Endothelial cell of umbilical vein (primary cell): ENCODE results near the gene MAGEA11. TPM values are rescaled to one million over a fixed set of nuclear protein-coding genes. Genes with fewer than 3 reads are reported as not detected.
A peak's percentile ranks its signal among the peaks of the same experiment; 100 is the strongest.
"Not testable (repeated sequence)": the region's sequence is repeated elsewhere in the genome, so short reads cannot be mapped to it uniquely, and the experiment has no call there.

Experiments
- Bru-seq: library from RNA; stranded (reverse); fragments of 400-500 nt; gene quantifications from one replicate; lab custom pipeline; 2021; lab: Mats Ljungman, UMichigan
- BruChase-seq, 2 experiments: library from RNA; stranded (reverse); fragments of 400-500 nt; gene quantifications; one replicate each; lab custom pipeline; 2021; lab: Mats Ljungman, UMichigan
- BruUV-seq: library from RNA; stranded (reverse); fragments of 400-500 nt; replicated peaks from 2 replicates; lab custom pipeline; 2021; lab: Mats Ljungman, UMichigan
- CTCF ChIA-PET: fragments of 300-600, 350-600 bp; sonication (Branson Sonifier 250); formaldehyde crosslinking; loops from one replicate; lab custom pipeline; 2021; ENCODE audit warnings: antibody characterized with exemption, inconsistent platforms; lab: Charles Lee
- POLR2A ChIA-PET: fragments of 300-600, 350-600 bp; sonication (Branson Sonifier 250); formaldehyde crosslinking; loops from one replicate; lab custom pipeline; 2021; ENCODE audit warnings: antibody characterized with exemption, inconsistent platforms; lab: Charles Lee
- DNase-seq: peaks from one replicate; pipeline ENCODE4 v3.0.0-alpha.2; 2011; ENCODE audit warnings: low read depth, low spot score
- FAIRE-seq: peaks from 2 replicates; lab custom pipeline; 2011; peaks lifted over from hg19 to GRCh38; lab: Jason Lieb, UNC
- H2AFZ ChIP-seq: 2 replicates; pipeline ENCODE4 v1.6.0; 2012; ENCODE audit warnings: low read depth, low read length, control low read depth, inconsistent platforms
- H3K27ac ChIP-seq: 2 replicates; pipeline ENCODE4 v1.5.1; 2011; ENCODE audit warnings: low read depth, mild to moderate bottlenecking, control low read depth, low read length, moderate library complexity; ENCODE audit not compliant: insufficient read depth
- H3K27me3 ChIP-seq, 2 experiments: 2 replicates each; pipeline versions ENCODE4 v1.6.0 to v1.6.1; 2011; ENCODE audit warnings: low read length in 2 of 2, mixed read lengths in 1 of 2; ENCODE audit not compliant: control insufficient read depth in 2 of 2, insufficient read depth in 2 of 2
- H3K36me3 ChIP-seq, 2 experiments: 2 replicates in 1 of 2; 3 replicates in 1 of 2; pipeline ENCODE4 v1.5.1; 2011; ENCODE audit warnings: low read length in 2 of 2, mild to moderate bottlenecking in 1 of 2, moderate library complexity in 1 of 2; ENCODE audit not compliant: control insufficient read depth in 2 of 2, insufficient read depth in 2 of 2; ENCODE audit errors: extremely low read depth in 1 of 2
- H3K4me1 ChIP-seq: 3 replicates; pipeline ENCODE4 v1.5.1; 2011; ENCODE audit warnings: mild to moderate bottlenecking, low read length; ENCODE audit not compliant: control insufficient read depth, insufficient read depth; ENCODE audit errors: extremely low read depth
- H3K4me2 ChIP-seq: 2 replicates; pipeline ENCODE4 v1.6.1; 2011; ENCODE audit warnings: low read length, control low read depth, mixed read lengths; ENCODE audit not compliant: insufficient read depth
- H3K4me3 ChIP-seq, 3 experiments: fragments of 200-600 bp in 1 of 3; sonication (generic), shearing (Covaris generic) in 1 of 3; replicated peaks in 1 of 3; 2 replicates each; pipeline ENCODE4 v1.5.1; 2011 to 2016; ENCODE audit warnings: control low read depth in 3 of 3, low read length in 3 of 3, mild to moderate bottlenecking in 2 of 3, inconsistent platforms in 1 of 3, low read depth in 1 of 3, moderate library complexity in 1 of 3; ENCODE audit not compliant: insufficient read depth in 1 of 3
- H3K79me2 ChIP-seq: 2 replicates; pipeline ENCODE4 v1.6.0; 2012; ENCODE audit warnings: low read length, inconsistent platforms; ENCODE audit not compliant: control insufficient read depth, insufficient read depth
- H3K9ac ChIP-seq: replicated peaks from 2 replicates; pipeline ENCODE3; 2011; ENCODE audit warnings: low read length, control low read depth; ENCODE audit not compliant: insufficient read depth; ENCODE audit errors: extremely low read depth
- H3K9me1 ChIP-seq: replicated peaks from 3 replicates; pipeline ENCODE4 v1.6.0; 2011; ENCODE audit warnings: mild to moderate bottlenecking, low read length; ENCODE audit not compliant: control insufficient read depth, insufficient read depth; ENCODE audit errors: extremely low read depth
- H3K9me3 ChIP-seq: replicated peaks from 2 replicates; pipeline ENCODE4 v1.5.1; 2012; ENCODE audit warnings: low read length, inconsistent platforms; ENCODE audit not compliant: control insufficient read depth, insufficient read depth
- H4K20me1 ChIP-seq: replicated peaks from 2 replicates; pipeline ENCODE3; 2011; ENCODE audit warnings: mild to moderate bottlenecking, low read length; ENCODE audit not compliant: control insufficient read depth, insufficient read depth; ENCODE audit errors: extremely low read depth
- EZH2 ChIP-seq: IDR thresholded peaks from 2 replicates; pipeline ENCODE4 v1.6.1; 2012; ENCODE audit warnings: borderline replicate concordance, low read depth, mild to moderate bottlenecking, moderate library complexity, low read length, inconsistent platforms; ENCODE audit not compliant: severe bottlenecking
- FOS ChIP-seq: IDR thresholded peaks from 2 replicates; pipeline ENCODE4 v1.6.1; 2011; ENCODE audit warnings: mild to moderate bottlenecking, low read length, moderate library complexity, borderline replicate concordance; ENCODE audit not compliant: insufficient read depth
- GATA2 ChIP-seq: IDR thresholded peaks from 2 replicates; pipeline ENCODE4 v1.7.0; 2011; ENCODE audit warnings: low read depth, mild to moderate bottlenecking, moderate library complexity, mixed read lengths, low read length; ENCODE audit not compliant: insufficient read length, insufficient read depth
- JUN ChIP-seq: IDR thresholded peaks from 2 replicates; pipeline ENCODE4 v1.6.1; 2011; ENCODE audit warnings: borderline replicate concordance, low read depth; ENCODE audit not compliant: insufficient read length, insufficient read depth
- MYC ChIP-seq: IDR thresholded peaks from one replicate; pipeline ENCODE4 v1.6.1; 2011; ENCODE audit warnings: mild to moderate bottlenecking, low read depth, low read length
- POLR2A ChIP-seq: IDR thresholded peaks from 2 replicates; pipeline ENCODE4 v1.6.1; 2012; ENCODE audit warnings: low read depth, mild to moderate bottlenecking, control low read depth, low read length
- POLR2AphosphoS5 ChIP-seq: IDR thresholded peaks from 2 replicates; pipeline ENCODE4 v1.6.1; 2012; ENCODE audit warnings: low read depth, mild to moderate bottlenecking, control low read depth, low read length, moderate library complexity; ENCODE audit not compliant: insufficient read depth
- dilution Hi-C: fragments of 300-500 bp; cut with MboI; formaldehyde crosslinking; loops from one replicate; pipeline ENCODE4 v1.15.0; 2019; ENCODE audit warnings: low sequenced_read_pairs; ENCODE audit not compliant: extremely low pct_ligation_motif_present
- intact Hi-C: fragments of 100-400 bp; cut with micrococcal nuclease; formaldehyde crosslinking; loops from one replicate; pipeline ENCODE4 v1.10.0; 2022
- long read RNA-seq: library from polyadenylated mRNA; stranded (forward); transcript quantifications from one replicate; pipeline ENCODE4 v2.0.0, GENCODE V29; 2021
- polyA minus RNA-seq, 3 experiments: library from RNA; depleted of rRNA, polyadenylated mRNA; stranded (reverse); fragments of >200 nt; gene quantifications; 1 replicate in 1 of 3; 2 replicates in 2 of 3; pipeline ENCODE4 v1.2.3, GENCODE V29; 2011
- polyA plus RNA-seq, 4 experiments: library from polyadenylated mRNA; depleted of rRNA in 3 of 4; stranded (reverse) in 3 of 4; unstranded in 1 of 4; fragments of >200 nt; gene quantifications; 2 replicates each; pipeline versions ENCODE4 v1.2.1 to v1.2.3, GENCODE V29; 2011 to 2012; ENCODE audit warnings: missing spikeins in 1 of 4
- total RNA-seq: library from RNA; stranded (reverse); gene quantifications from 2 replicates; pipeline ENCODE4 v1.2.3, GENCODE V29; 2021
- TF ChIP-seq, protein P1 (sequence below): IDR thresholded peaks from 2 replicates; pipeline ENCODE4 v1.6.1; 2011; ENCODE audit not compliant: insufficient read depth, insufficient read length
- TF ChIP-seq, protein P2 (sequence below), 2 donors: IDR thresholded peaks; 1 replicate in 1 of 2; 2 replicates in 1 of 2; pipeline ENCODE4 v1.5.1; 2011; ENCODE audit warnings: low read length in 2 of 2, mild to moderate bottlenecking in 2 of 2, moderate library complexity in 2 of 2, control low read depth in 1 of 2, inconsistent platforms in 1 of 2, low read depth in 1 of 2; ENCODE audit not compliant: insufficient read depth in 1 of 2; ENCODE audit errors: extremely low read depth in 1 of 2

The MAGEA11 gene, protein sequence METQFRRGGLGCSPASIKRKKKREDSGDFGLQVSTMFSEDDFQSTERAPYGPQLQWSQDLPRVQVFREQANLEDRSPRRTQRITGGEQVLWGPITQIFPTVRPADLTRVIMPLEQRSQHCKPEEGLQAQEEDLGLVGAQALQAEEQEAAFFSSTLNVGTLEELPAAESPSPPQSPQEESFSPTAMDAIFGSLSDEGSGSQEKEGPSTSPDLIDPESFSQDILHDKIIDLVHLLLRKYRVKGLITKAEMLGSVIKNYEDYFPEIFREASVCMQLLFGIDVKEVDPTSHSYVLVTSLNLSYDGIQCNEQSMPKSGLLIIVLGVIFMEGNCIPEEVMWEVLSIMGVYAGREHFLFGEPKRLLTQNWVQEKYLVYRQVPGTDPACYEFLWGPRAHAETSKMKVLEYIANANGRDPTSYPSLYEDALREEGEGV
- total RNA-seq (not detected in 2 replicates), polyA plus RNA-seq (not detected in 2 replicates), polyA minus RNA-seq (not detected in 2 replicates), Bru-seq, nascent RNA (not detected), BruChase-seq, experiment 1, labeled RNA remaining after a 6-hour chase (not detected), BruChase-seq, experiment 2, labeled RNA remaining after a 2-hour chase (percentile 2 among the genes with signal in this experiment)
- not detected in 2 replicates for polyA plus RNA-seq (2011; cell fraction: cytosol; rRNA removed)
- polyA plus RNA-seq (2011; cell fraction: nucleus; rRNA removed), result not detected in 2 replicates
- polyA plus RNA-seq (2012), result not detected in 2 replicates
- polyA minus RNA-seq (2011; cell fraction: cytosol; rRNA and poly(A)+ RNA removed), result not detected
- not detected in 2 replicates for polyA minus RNA-seq (2011; cell fraction: nucleus; rRNA and poly(A)+ RNA removed)
- long read RNA-seq, result 0 reads

DNA sequence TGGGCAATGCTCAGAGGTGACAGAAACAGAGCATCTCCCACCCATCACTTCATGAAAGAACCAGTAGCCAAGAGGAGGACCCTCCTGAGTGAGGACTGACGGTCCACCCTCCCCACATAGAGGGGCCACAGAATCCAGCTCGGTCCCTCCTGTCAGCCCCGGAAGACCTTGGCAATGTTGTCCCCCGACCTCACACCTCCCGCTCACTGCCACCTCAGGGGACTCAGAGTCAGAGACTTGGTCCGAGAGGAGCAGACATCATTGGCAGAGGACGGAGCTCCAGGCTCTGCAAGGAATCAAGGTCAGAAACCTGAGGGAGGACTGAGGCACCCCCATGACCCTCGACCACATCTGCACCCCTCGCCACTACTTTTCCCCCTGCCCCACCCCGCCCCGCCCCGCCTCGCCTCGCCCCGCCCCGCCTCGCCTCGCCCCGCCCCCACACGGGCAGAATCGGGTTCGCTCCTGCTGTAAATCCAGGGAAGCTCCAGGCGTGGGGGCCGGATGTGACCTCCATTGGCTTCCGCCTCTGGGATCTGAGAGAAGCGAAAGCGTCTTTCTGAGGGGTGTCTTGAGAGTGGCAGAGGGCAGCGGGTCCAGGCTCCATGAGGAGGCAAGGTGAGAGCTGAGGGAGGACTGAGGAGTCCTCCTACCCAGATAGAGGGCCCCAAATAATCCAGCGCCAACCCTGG is at the start of gene MAGEA11:
Gene MAGEA11, plus strand, starts transcription at position 516 of the 692 bp plus-strand sequence. CDS start 1,100 bp downstream, outside the sequence.
- TF ChIP-seq EZH2 (no peak), FOS (no peak), JUN (no peak), POLR2AphosphoS5 (no peak), GATA2 (no peak), POLR2A (no peak), MYC (no peak)
- TF ChIP-seq, protein P1, sequence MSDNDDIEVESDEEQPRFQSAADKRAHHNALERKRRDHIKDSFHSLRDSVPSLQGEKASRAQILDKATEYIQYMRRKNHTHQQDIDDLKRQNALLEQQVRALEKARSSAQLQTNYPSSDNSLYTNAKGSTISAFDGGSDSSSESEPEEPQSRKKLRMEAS, result no peak
- TF ChIP-seq, protein P2, sequence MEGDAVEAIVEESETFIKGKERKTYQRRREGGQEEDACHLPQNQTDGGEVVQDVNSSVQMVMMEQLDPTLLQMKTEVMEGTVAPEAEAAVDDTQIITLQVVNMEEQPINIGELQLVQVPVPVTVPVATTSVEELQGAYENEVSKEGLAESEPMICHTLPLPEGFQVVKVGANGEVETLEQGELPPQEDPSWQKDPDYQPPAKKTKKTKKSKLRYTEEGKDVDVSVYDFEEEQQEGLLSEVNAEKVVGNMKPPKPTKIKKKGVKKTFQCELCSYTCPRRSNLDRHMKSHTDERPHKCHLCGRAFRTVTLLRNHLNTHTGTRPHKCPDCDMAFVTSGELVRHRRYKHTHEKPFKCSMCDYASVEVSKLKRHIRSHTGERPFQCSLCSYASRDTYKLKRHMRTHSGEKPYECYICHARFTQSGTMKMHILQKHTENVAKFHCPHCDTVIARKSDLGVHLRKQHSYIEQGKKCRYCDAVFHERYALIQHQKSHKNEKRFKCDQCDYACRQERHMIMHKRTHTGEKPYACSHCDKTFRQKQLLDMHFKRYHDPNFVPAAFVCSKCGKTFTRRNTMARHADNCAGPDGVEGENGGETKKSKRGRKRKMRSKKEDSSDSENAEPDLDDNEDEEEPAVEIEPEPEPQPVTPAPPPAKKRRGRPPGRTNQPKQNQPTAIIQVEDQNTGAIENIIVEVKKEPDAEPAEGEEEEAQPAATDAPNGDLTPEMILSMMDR (IDR thresholded peaks at IDR 0.05; ENCODE audit: extremely low read depth in 1 of 2, insufficient read depth in 1 of 2, low read depth in 1 of 2, low read length in 2 of 2), result no peak
- H3K9me1 ChIP-seq, result no peaks in the 10 kb centered on the region
- H2AFZ ChIP-seq, result no peak within 1 kb of the TSS
- DNase-seq (no peak), FAIRE-seq (no peak)
- no TSS peak for BruUV-seq
- H3K9me3 ChIP-seq, result no peaks in the 10 kb centered on the region
- no peak within 1 kb of the TSS for H3K4me2 ChIP-seq
- H3K4me3 ChIP-seq, result no peak within 1 kb of the TSS
- H3K4me1 ChIP-seq, result no peaks in the 10 kb centered on the region
- CTCF ChIA-PET, result no interaction called here
- H4K20me1 ChIP-seq, result no peaks in the 10 kb centered on the region
- H3K36me3 ChIP-seq, result no peaks in the 10 kb centered on the region
- H3K9ac ChIP-seq, result no peak within 1 kb of the TSS
- intact Hi-C loops, result no loop called here
- POLR2A ChIA-PET, result no interaction called here
- no peak within 1 kb of the TSS for H3K27ac ChIP-seq
- no peaks in the 10 kb centered on the region for H3K27me3 ChIP-seq
- no peaks in the 10 kb centered on the region for H3K79me2 ChIP-seq
- dilution Hi-C loops, result no loop called here

DNA sequence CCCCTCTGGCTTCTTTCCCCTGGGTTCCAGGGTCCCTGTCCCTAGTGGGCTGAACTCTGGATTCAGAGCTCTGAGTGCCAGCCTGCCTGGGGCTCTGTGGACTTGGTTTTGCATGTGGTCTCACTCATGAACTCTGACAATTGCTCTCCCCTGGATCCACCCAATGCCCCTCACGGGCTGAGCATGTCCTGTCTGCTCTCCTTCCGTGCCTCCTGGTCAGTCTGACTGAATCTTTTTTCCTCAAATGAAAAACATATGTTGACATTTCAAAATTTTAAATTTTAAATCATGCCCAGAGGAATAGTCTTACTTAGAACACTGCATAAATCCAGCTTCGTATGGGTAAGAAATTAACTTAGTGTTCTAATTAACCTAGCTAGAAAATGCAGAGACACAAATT is 36.8 kb upstream of the MAGEA11 start:
- intact Hi-C loops, H2AFZ ChIP-seq, H3K36me3 ChIP-seq, H3K4me1 ChIP-seq, H3K9me3 ChIP-seq, H3K27ac ChIP-seq, FAIRE-seq, H4K20me1 ChIP-seq, DNase-seq, POLR2A ChIA-PET, CTCF ChIA-PET, BruUV-seq, H3K27me3 ChIP-seq, H3K79me2 ChIP-seq, H3K4me3 ChIP-seq, dilution Hi-C loops, H3K9ac ChIP-seq, H3K9me1 ChIP-seq, H3K4me2 ChIP-seq: not testable (repeated sequence)
